ENCODE measurements around the gene COX10. TPM values are rescaled to one million over a fixed set of nuclear protein-coding genes. Genes with fewer than 3 reads are reported as not detected.
"Not testable (repeated sequence)": the region's sequence is repeated elsewhere in the genome, so short reads cannot be mapped to it uniquely, and the experiment has no call there.

The COX10 gene
- total RNA-seq, 1 donor from 2014 or later, result 22.6 TPM

- H3K36me3 ChIP-seq (ENCODE audit: control insufficient read depth, insufficient read depth, low read length), result no peaks in the 10 kb centered on the region
- H3K27me3 ChIP-seq (ENCODE audit: control insufficient read depth, insufficient read depth, low read length), result no peaks in the 10 kb centered on the region
- H3K4me3 ChIP-seq (ENCODE audit: low read depth, low read length), result no peak overlapping the region
- TF ChIP-seq CTCF (IDR thresholded peaks at IDR 0.05; ENCODE audit: insufficient read depth, low read length, poor library complexity, severe bottlenecking), result no peak
- no peak for DNase-seq (ENCODE audit: low read depth)
These were observed 92.1 kb downstream of the COX10 start for GRCh38 chr17:14161419-14161818.

GRCh38 chr17:14165616-14166015 is 96.3 kb downstream of the COX10 start:
- no peak overlapping the region for H3K4me3 ChIP-seq (ENCODE audit: low read depth, low read length)
- no peaks in the 10 kb centered on the region for H3K36me3 ChIP-seq (ENCODE audit: control insufficient read depth, insufficient read depth, low read length)
- DNase-seq (ENCODE audit: low read depth), result no peak
- no peaks in the 10 kb centered on the region for H3K27me3 ChIP-seq (ENCODE audit: control insufficient read depth, insufficient read depth, low read length)
- no peak for TF ChIP-seq CTCF (IDR thresholded peaks at IDR 0.05; ENCODE audit: insufficient read depth, low read length, poor library complexity, severe bottlenecking)

GRCh38 chr17:14167831-14168230 is 98.5 kb downstream of the COX10 start:
- not testable (repeated sequence) for H3K27me3 ChIP-seq (ENCODE audit: control insufficient read depth, insufficient read depth, low read length); DNase-seq (ENCODE audit: low read depth); H3K36me3 ChIP-seq (ENCODE audit: control insufficient read depth, insufficient read depth, low read length); H3K4me3 ChIP-seq (ENCODE audit: low read depth, low read length)

- H3K4me3 ChIP-seq (ENCODE audit: low read depth, low read length), result no peak overlapping the region
- H3K27me3 ChIP-seq (ENCODE audit: control insufficient read depth, insufficient read depth, low read length), result no peaks in the 10 kb centered on the region
- no peak for DNase-seq (ENCODE audit: low read depth)
- TF ChIP-seq CTCF (IDR thresholded peaks at IDR 0.05; ENCODE audit: insufficient read depth, low read length, poor library complexity, severe bottlenecking), result no peak
- no peaks in the 10 kb centered on the region for H3K36me3 ChIP-seq (ENCODE audit: control insufficient read depth, insufficient read depth, low read length)
These were observed 99.3 kb downstream of the COX10 start for GRCh38 chr17:14168582-14168981.

GRCh38 chr17:14169287-14169686 is 100.0 kb downstream of the COX10 start:
- DNase-seq (ENCODE audit: low read depth), result no peak
- H3K4me3 ChIP-seq (ENCODE audit: low read depth, low read length), result no peak overlapping the region
- no peak for TF ChIP-seq CTCF (IDR thresholded peaks at IDR 0.05; ENCODE audit: insufficient read depth, low read length, poor library complexity, severe bottlenecking)
- H3K27me3 ChIP-seq (ENCODE audit: control insufficient read depth, insufficient read depth, low read length), result no peaks in the 10 kb centered on the region
- H3K36me3 ChIP-seq (ENCODE audit: control insufficient read depth, insufficient read depth, low read length), result no peaks in the 10 kb centered on the region

GRCh38 chr17:14169901-14170300 is 100.6 kb downstream of the COX10 start:
- Histone ChIP-seq H3K36me3 (ENCODE audit: control insufficient read depth, insufficient read depth, low read length) (no peaks in the 10 kb centered on the region), H3K4me3 (ENCODE audit: low read depth, low read length) (no peak overlapping the region), H3K27me3 (ENCODE audit: control insufficient read depth, insufficient read depth, low read length) (no peaks in the 10 kb centered on the region)
- DNase-seq (ENCODE audit: low read depth), result no peak
- no peak for TF ChIP-seq CTCF (IDR thresholded peaks at IDR 0.05; ENCODE audit: insufficient read depth, low read length, poor library complexity, severe bottlenecking)

GRCh38 chr17:14176989-14177388 is 107.7 kb downstream of the COX10 start:
- not testable (repeated sequence) for H3K27me3 ChIP-seq (ENCODE audit: control insufficient read depth, insufficient read depth, low read length); DNase-seq (ENCODE audit: low read depth); H3K36me3 ChIP-seq (ENCODE audit: control insufficient read depth, insufficient read depth, low read length); H3K4me3 ChIP-seq (ENCODE audit: low read depth, low read length)

- not testable (repeated sequence) for H3K4me3 ChIP-seq (ENCODE audit: low read depth, low read length); H3K27me3 ChIP-seq (ENCODE audit: control insufficient read depth, insufficient read depth, low read length); DNase-seq (ENCODE audit: low read depth); H3K36me3 ChIP-seq (ENCODE audit: control insufficient read depth, insufficient read depth, low read length)
These were observed 108.5 kb downstream of the COX10 start for GRCh38 chr17:14177801-14178200.

GRCh38 chr17:14179951-14180350 is 110.6 kb downstream of the COX10 start:
- not testable (repeated sequence) for H3K36me3 ChIP-seq (ENCODE audit: control insufficient read depth, insufficient read depth, low read length); DNase-seq (ENCODE audit: low read depth); H3K4me3 ChIP-seq (ENCODE audit: low read depth, low read length); H3K27me3 ChIP-seq (ENCODE audit: control insufficient read depth, insufficient read depth, low read length)

- DNase-seq (ENCODE audit: low read depth); H3K27me3 ChIP-seq (ENCODE audit: control insufficient read depth, insufficient read depth, low read length); H3K4me3 ChIP-seq (ENCODE audit: low read depth, low read length); H3K36me3 ChIP-seq (ENCODE audit: control insufficient read depth, insufficient read depth, low read length): not testable (repeated sequence)
These were observed 112.8 kb downstream of the COX10 start for GRCh38 chr17:14182084-14182483.

Measured in kidney epithelial cell (primary cell).